Measurements from ENCODE around the gene PKD1.

The PKD1 gene

GRCh38 chr16:2170587-2171435 is 35.1 kb upstream of the PKD1 start:
- Histone ChIP-seq H3K36me3 (ENCODE audit: control insufficient read depth in 2 of 2, insufficient read depth in 2 of 2, low read length in 2 of 2) (peaks cover 47 to 61% of the 10 kb centered on the region in 2 donors), H3K4me1 (ENCODE audit: control insufficient read depth in 2 of 2, insufficient read depth in 2 of 2, low read length in 2 of 2) (no peaks in the 10 kb centered on the region), H3K9me3 (ENCODE audit: control insufficient read depth in 2 of 2, low read length in 2 of 2) (no peaks in the 10 kb centered on the region), H3K4me3 (ENCODE audit: low read length in 2 of 2) (no peak overlapping the region), H3K27ac (ENCODE audit: low read depth in 2 of 2, low read length in 2 of 2) (no peak overlapping the region), H3K9ac (ENCODE audit: low read depth in 1 of 2, low read length in 2 of 2) (no peak overlapping the region), H3K27me3 (ENCODE audit: control insufficient read depth in 2 of 2, insufficient read depth in 2 of 2, low read length in 2 of 2) (no peaks in the 10 kb centered on the region)

GRCh38 chr16:2170080-2170479 is 34.4 kb upstream of the PKD1 start:
- Histone ChIP-seq H3K9me3 (ENCODE audit: control insufficient read depth in 2 of 2, low read length in 2 of 2) (no peaks in the 10 kb centered on the region), H3K27me3 (ENCODE audit: control insufficient read depth in 2 of 2, insufficient read depth in 2 of 2, low read length in 2 of 2) (no peaks in the 10 kb centered on the region), H3K27ac (ENCODE audit: low read depth in 2 of 2, low read length in 2 of 2) (no peak overlapping the region), H3K4me3 (ENCODE audit: low read length in 2 of 2) (no peak overlapping the region), H3K36me3 (ENCODE audit: control insufficient read depth in 2 of 2, insufficient read depth in 2 of 2, low read length in 2 of 2) (peaks cover 42 to 59% of the 10 kb centered on the region in 2 donors), H3K9ac (ENCODE audit: low read depth in 1 of 2, low read length in 2 of 2) (no peak overlapping the region), H3K4me1 (ENCODE audit: control insufficient read depth in 2 of 2, insufficient read depth in 2 of 2, low read length in 2 of 2) (no peaks in the 10 kb centered on the region)

GRCh38 chr16:2167068-2167638 is 31.5 kb upstream of the PKD1 start:
- Histone ChIP-seq H3K4me3 (ENCODE audit: low read length in 2 of 2) (no peak overlapping the region), H3K9ac (ENCODE audit: low read depth in 1 of 2, low read length in 2 of 2) (no peak overlapping the region), H3K4me1 (ENCODE audit: control insufficient read depth in 2 of 2, insufficient read depth in 2 of 2, low read length in 2 of 2) (peaks cover 13 to 16% of the 10 kb centered on the region in 2 donors), H3K27ac (ENCODE audit: low read depth in 2 of 2, low read length in 2 of 2) (no peak overlapping the region), H3K36me3 (ENCODE audit: control insufficient read depth in 2 of 2, insufficient read depth in 2 of 2, low read length in 2 of 2) (peaks cover 23 to 36% of the 10 kb centered on the region in 2 donors), H3K9me3 (ENCODE audit: control insufficient read depth in 2 of 2, low read length in 2 of 2) (no peaks in the 10 kb centered on the region), H3K27me3 (ENCODE audit: control insufficient read depth in 2 of 2, insufficient read depth in 2 of 2, low read length in 2 of 2) (no peaks in the 10 kb centered on the region)

- Histone ChIP-seq H3K27ac (ENCODE audit: low read depth in 2 of 2, low read length in 2 of 2) (no peak overlapping the region), H3K4me3 (ENCODE audit: low read length in 2 of 2) (no peak overlapping the region), H3K36me3 (ENCODE audit: control insufficient read depth in 2 of 2, insufficient read depth in 2 of 2, low read length in 2 of 2) (peaks cover 19 to 30% of the 10 kb centered on the region in 2 donors), H3K9ac (ENCODE audit: low read depth in 1 of 2, low read length in 2 of 2) (no peak overlapping the region), H3K4me1 (ENCODE audit: control insufficient read depth in 2 of 2, insufficient read depth in 2 of 2, low read length in 2 of 2) (peaks cover 17 to 20% of the 10 kb centered on the region in 2 donors), H3K9me3 (ENCODE audit: control insufficient read depth in 2 of 2, low read length in 2 of 2) (no peaks in the 10 kb centered on the region), H3K27me3 (ENCODE audit: control insufficient read depth in 2 of 2, insufficient read depth in 2 of 2, low read length in 2 of 2) (no peaks in the 10 kb centered on the region)
These were observed 30.8 kb upstream of the PKD1 start for GRCh38 chr16:2166263-2167067.

DNA sequence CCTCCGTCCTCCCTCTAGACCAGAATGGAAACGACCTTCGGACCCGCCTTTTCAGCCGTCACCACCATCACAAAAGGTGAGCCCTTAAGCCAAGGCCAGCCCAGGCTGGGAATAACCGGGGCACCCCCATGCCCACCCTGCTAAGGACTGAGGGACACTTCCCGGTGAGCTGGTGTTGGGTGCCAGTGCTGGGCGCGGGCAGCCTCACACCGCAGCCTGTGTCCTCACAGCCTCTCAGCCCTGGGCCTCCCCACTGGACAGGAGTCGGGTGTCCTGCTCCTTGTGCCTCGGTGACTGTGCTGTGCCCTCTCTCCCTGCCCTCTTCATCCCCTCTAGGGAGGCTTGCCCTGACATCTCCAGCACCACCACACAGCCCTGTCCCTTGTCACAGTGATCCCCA is 30.2 kb upstream of the PKD1 start:
- Histone ChIP-seq H3K27ac (ENCODE audit: low read depth in 2 of 2, low read length in 2 of 2) (no peak overlapping the region), H3K9ac (ENCODE audit: low read depth in 1 of 2, low read length in 2 of 2) (no peak overlapping the region), H3K9me3 (ENCODE audit: control insufficient read depth in 2 of 2, low read length in 2 of 2) (no peaks in the 10 kb centered on the region), H3K4me1 (ENCODE audit: control insufficient read depth in 2 of 2, insufficient read depth in 2 of 2, low read length in 2 of 2) (peaks cover 18 to 24% of the 10 kb centered on the region in 2 donors), H3K27me3 (ENCODE audit: control insufficient read depth in 2 of 2, insufficient read depth in 2 of 2, low read length in 2 of 2) (no peaks in the 10 kb centered on the region), H3K36me3 (ENCODE audit: control insufficient read depth in 2 of 2, insufficient read depth in 2 of 2, low read length in 2 of 2) (peaks cover 19 to 27% of the 10 kb centered on the region in 2 donors), H3K4me3 (ENCODE audit: low read length in 2 of 2) (no peak overlapping the region)

- Histone ChIP-seq H3K27ac (ENCODE audit: low read depth in 2 of 2, low read length in 2 of 2) (peak overlapping the region; percentile 71 to 90), H3K9me3 (ENCODE audit: control insufficient read depth in 2 of 2, low read length in 2 of 2) (no peaks in the 10 kb centered on the region), H3K27me3 (ENCODE audit: control insufficient read depth in 2 of 2, insufficient read depth in 2 of 2, low read length in 2 of 2) (no peaks in the 10 kb centered on the region), H3K36me3 (ENCODE audit: control insufficient read depth in 2 of 2, insufficient read depth in 2 of 2, low read length in 2 of 2) (peaks cover 14 to 17% of the 10 kb centered on the region in 2 donors), H3K4me1 (ENCODE audit: control insufficient read depth in 2 of 2, insufficient read depth in 2 of 2, low read length in 2 of 2) (peaks cover 36 to 47% of the 10 kb centered on the region in 2 donors), H3K9ac (ENCODE audit: low read depth in 1 of 2, low read length in 2 of 2) (peak overlapping the region in 1 of 2 donors; percentile 59), H3K4me3 (ENCODE audit: low read length in 2 of 2) (peak overlapping the region in 1 of 2 donors; percentile 4)
These were observed 27.6 kb upstream of the PKD1 start for GRCh38 chr16:2163211-2163881.

GRCh38 chr16:2162676-2163118 is 27.0 kb upstream of the PKD1 start:
- peak overlapping the region in 1 of 2 donors; percentile 47 for H3K9ac ChIP-seq (ENCODE audit: low read depth in 1 of 2, low read length in 2 of 2)
- H3K27me3 ChIP-seq (ENCODE audit: control insufficient read depth in 2 of 2, insufficient read depth in 2 of 2, low read length in 2 of 2), result no peaks in the 10 kb centered on the region
- H3K27ac ChIP-seq (ENCODE audit: low read depth in 2 of 2, low read length in 2 of 2), result peak overlapping the region; percentile 71 to 90
- H3K36me3 ChIP-seq (ENCODE audit: control insufficient read depth in 2 of 2, insufficient read depth in 2 of 2, low read length in 2 of 2), result peaks cover 14 to 16% of the 10 kb centered on the region in 2 donors
- no peaks in the 10 kb centered on the region for H3K9me3 ChIP-seq (ENCODE audit: control insufficient read depth in 2 of 2, low read length in 2 of 2)
- peak overlapping the region in 1 of 2 donors; percentile 4 for H3K4me3 ChIP-seq (ENCODE audit: low read length in 2 of 2)
- H3K4me1 ChIP-seq (ENCODE audit: control insufficient read depth in 2 of 2, insufficient read depth in 2 of 2, low read length in 2 of 2), result peaks cover 42 to 53% of the 10 kb centered on the region in 2 donors

GRCh38 chr16:2161911-2162310 is 26.2 kb upstream of the PKD1 start:
- Histone ChIP-seq H3K27me3 (ENCODE audit: control insufficient read depth in 2 of 2, insufficient read depth in 2 of 2, low read length in 2 of 2) (no peaks in the 10 kb centered on the region), H3K4me1 (ENCODE audit: control insufficient read depth in 2 of 2, insufficient read depth in 2 of 2, low read length in 2 of 2) (peaks cover 50 to 61% of the 10 kb centered on the region in 2 donors), H3K9ac (ENCODE audit: low read depth in 1 of 2, low read length in 2 of 2) (no peak overlapping the region), H3K9me3 (ENCODE audit: control insufficient read depth in 2 of 2, low read length in 2 of 2) (no peaks in the 10 kb centered on the region), H3K4me3 (ENCODE audit: low read length in 2 of 2) (no peak overlapping the region), H3K36me3 (ENCODE audit: control insufficient read depth in 2 of 2, insufficient read depth in 2 of 2, low read length in 2 of 2) (peaks cover 9 to 12% of the 10 kb centered on the region in 2 donors), H3K27ac (ENCODE audit: low read depth in 2 of 2, low read length in 2 of 2) (peak overlapping the region in 1 of 2 donors; percentile 12)

- no peaks in the 10 kb centered on the region for H3K9me3 ChIP-seq (ENCODE audit: control insufficient read depth in 2 of 2, low read length in 2 of 2)
- no peak overlapping the region for H3K4me3 ChIP-seq (ENCODE audit: low read length in 2 of 2)
- H3K27me3 ChIP-seq (ENCODE audit: control insufficient read depth in 2 of 2, insufficient read depth in 2 of 2, low read length in 2 of 2), result no peaks in the 10 kb centered on the region
- no peak overlapping the region for H3K9ac ChIP-seq (ENCODE audit: low read depth in 1 of 2, low read length in 2 of 2)
- peak overlapping the region; percentile 48 for H3K27ac ChIP-seq (ENCODE audit: low read depth in 2 of 2, low read length in 2 of 2)
- peaks cover 58 to 70% of the 10 kb centered on the region in 2 donors for H3K4me1 ChIP-seq (ENCODE audit: control insufficient read depth in 2 of 2, insufficient read depth in 2 of 2, low read length in 2 of 2)
- peaks cover 5 to 6% of the 10 kb centered on the region in 2 donors for H3K36me3 ChIP-seq (ENCODE audit: control insufficient read depth in 2 of 2, insufficient read depth in 2 of 2, low read length in 2 of 2)
These were observed 25.3 kb upstream of the PKD1 start for GRCh38 chr16:2160915-2161551.
